HL-60/S4 treated with retinoic acid at 250 ng/mL for 4 days and 3 days (cell line): ENCODE measurements around the gene DPF3.

Experiments
- in situ Hi-C: fragments of 300-500 bp; cut with MboI; formaldehyde crosslinking; loops from 2 replicates; pipeline ENCODE4 v1.7.0; 2022; ENCODE audit warnings: low sequenced_read_pairs

DPF3 gene

DNA sequence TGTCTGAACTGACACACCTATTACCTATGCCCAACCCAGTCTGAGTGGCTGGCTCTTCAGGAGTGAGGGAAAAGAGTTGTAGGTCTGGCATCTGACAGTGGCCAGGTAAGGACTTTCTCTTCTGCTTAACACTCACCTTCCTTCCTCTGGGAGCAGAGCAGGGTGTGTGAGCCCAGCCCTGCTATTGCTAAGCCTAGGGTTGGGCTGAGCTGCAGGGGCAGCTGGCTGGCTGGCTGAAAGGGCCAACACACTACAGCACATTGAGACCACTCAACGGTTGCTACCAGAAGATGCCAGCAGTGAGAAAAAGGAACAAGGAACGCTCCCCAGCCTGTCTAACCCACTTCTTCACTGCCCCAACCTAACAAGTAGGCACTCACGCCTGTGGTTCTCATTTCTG is 201.2 kb downstream of the DPF3 start:
- in situ Hi-C loops = no loop called here

DNA sequence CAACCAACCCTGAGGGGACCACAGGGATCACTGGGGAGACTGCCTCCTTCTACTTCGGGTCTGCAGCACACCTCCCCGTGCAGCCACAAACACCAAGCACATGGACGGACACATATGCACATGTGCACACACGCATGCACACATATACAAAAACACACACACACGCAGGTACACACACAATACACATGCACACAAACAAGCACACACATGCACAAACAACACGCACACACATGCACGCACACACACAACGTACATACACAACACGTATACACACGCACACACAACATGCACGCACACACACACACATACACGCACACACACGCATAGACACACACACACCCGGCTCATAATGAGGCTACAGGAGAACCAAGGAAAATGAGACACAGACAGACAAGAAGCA is 203.6 kb downstream of the DPF3 start:
- in situ Hi-C loops = no loop called here

DNA sequence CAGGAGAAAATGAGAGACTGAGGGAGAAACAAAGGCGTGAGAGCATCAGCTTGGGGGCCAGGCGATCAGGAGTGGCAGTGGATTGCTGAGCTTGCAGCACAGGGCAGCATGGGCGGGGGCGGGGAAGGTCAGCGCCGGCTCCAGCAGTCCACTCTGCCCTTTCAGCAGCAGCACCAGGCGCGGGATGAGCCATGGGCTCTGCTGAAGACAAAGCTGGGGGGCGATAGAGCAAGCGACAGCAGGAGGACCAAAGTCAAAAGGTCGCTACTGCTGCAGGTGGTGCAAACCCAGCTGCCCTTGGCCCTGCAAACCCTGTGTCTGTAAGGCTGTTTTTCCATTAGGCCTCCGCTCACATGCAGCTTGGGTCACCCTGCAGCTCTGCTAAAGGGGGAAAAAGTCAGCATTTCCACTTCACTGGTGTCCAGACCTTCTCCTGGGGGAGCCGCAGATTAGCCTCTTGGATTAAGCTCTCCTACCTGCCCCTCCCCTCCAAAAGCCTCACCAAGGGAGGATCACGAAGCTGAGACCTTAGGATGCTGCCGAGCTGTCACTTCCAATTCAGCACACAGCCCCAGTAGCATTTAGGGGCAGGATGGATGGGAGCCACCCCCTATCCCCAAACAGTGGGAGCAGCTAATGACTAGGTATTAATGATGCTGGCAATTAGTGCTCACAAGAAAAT is 204.8 kb downstream of the DPF3 start:
- in situ Hi-C loops = no loop called here

DNA sequence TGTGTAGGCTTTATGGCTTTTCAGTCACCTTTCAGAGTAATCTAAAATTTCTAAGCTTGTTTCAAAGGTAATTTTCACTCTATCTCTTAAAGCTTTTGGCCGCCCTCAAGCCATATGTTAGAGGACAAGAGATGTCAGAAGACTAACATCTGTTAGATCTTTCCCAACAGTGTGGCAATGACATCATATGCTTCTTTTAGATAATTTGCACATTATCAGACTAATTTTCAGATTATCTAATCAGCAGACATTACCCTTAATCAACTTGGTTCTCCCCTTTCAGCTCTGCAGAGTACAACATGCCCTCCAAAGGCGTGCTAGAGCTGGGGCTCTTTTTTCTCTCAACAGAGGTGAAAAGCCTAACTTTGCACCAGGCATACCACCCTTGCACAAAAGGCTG is 207.1 kb downstream of the DPF3 start:
- in situ Hi-C loops = no loop called here

DNA sequence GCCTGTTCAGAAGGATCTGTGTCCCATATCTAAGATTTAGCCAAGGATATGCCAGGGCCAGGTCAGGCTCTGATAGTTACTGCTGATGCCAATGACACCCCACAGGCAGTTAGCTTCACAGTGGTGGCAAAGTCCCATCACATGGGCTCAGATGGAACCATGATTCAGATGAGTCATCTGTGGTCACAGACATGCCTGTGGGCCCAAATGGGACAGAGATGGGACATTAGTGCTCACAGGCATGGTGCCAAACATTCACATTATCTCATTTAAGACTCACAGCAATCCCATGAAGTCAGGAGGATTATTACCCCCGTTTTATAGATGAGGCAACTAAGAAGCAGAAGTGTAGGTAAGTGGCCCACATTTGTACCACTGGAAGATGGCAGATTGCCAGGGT is 207.8 kb downstream of the DPF3 start:
- in situ Hi-C loops = no loop called here

DNA sequence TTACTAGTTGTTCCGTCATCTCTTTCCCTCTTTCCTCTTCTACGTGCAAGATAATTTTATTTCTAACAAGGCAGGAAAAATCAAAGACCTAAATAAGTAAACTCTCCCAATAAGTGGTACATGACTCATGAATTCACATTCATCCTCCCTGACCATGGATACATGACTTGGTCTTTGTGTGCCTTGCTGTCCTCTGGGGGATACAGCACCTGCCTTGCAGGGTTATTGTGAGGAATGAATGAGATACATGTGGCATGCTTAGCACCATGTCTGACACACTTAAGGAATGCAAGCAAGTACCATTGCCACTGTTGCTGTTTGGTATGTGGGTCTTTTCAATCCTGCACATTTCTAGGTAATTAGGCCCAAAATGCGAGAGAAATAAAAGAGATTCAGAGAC is 208.4 kb downstream of the DPF3 start:
- in situ Hi-C loops = no loop called here

DNA sequence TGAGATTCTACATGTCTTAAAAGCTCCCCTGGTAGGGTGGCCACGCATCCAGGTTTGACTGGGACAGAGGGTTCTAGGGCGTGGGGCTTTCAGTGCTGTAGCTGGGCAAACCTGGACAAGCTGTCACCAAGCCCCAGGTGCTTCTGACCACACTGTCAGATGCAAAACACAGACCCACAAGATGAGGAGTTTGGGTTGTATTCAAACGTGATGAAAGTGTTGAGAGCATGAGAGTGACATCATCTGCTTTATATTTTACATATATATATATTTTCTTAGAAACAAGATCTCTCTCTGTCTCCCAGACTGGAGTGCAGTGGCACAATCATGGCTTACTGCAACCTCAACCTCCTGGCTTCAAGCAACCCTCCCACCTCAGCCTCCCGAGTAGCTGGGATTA is 210.1 kb downstream of the DPF3 start:
- in situ Hi-C loops = no loop called here

DNA sequence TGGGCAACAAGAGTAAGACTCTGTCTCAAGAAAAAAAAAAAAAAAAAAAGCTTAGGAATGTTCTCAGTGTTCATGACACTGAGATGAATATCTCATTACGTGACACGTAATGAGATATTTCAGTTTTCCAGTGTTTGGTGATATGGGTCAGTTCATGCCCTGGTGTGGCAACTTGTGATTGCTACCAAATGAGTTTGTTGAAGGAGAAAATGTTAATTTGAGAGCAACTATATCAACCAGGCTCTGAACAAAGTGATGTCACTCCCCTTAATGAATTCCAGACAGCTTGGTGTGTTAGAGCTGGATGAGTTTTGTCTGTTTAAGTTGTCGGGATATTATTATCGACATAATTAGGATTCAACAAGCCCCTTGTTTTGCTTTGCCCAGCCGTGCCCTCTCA is 211.7 kb downstream of the DPF3 start:
- in situ Hi-C loops = no loop called here

DNA sequence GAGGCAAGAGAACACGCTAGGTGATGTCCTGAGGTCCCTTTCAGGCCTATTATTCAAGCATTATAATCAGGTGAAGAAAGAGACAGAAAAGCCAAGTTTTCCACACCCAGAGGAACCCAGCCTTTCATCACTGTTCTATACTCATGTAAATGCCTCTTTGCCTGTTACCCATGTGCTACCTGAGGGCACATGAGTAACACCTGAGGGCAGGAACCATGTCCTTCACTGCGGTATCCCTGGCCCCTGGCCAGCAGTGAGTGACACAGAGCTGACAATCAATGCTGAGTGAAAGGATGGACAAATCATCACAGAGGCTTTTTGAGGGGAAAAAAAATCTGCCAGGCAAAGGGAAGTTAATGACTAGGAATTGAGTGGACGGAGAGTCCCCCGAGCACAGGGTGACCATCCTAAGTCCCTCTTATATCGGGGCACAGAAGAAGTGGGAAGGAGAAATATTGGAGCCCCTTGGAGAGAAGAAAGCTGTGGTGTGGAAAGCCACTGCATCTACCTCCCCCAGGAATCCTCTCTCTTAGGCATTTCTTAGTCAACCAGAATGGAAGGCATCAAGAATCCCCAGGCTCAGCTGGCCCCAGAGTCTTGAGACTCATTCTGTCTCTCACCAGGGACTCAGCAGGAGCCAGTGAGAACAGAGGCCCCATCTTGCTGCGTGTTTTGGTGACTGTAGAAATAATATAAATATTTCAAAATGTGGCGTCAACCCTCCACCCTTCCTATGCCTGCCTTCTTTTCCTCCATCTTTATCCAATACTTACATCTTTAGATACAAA is 212.9 kb downstream of the DPF3 start:
- in situ Hi-C loops = no loop called here

DNA sequence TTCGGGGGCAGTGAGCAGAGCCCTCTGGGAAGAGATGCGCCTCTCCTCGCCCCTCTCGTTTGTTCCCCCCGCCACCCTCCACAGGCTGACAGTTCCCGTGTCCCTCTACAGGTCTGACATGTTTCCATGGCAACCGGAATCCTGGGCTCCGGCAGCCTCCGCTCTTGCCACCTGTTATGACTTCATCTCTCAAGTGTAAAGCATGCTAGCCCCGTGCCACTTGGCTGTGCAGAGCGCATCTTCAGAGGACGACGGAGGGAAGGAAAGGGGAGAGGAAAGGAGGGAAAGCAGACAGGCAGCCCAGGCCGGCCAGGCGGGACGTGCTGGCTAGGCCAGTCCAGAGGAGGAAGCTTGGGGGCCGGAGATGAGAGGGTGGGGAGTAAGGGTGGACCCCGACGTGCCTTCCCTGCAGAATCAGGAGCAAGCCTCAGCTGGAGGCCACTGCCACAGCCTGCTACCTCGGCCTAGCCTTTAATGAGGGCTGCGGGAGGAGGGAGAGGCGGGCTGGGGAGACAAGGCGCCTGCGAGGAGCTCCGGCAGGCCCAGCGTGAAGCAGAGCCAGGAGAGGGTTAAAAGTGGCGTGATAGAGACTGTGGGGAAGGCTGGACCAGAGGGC is 214.3 kb downstream of the DPF3 start:
- in situ Hi-C loops = no loop called here

DNA sequence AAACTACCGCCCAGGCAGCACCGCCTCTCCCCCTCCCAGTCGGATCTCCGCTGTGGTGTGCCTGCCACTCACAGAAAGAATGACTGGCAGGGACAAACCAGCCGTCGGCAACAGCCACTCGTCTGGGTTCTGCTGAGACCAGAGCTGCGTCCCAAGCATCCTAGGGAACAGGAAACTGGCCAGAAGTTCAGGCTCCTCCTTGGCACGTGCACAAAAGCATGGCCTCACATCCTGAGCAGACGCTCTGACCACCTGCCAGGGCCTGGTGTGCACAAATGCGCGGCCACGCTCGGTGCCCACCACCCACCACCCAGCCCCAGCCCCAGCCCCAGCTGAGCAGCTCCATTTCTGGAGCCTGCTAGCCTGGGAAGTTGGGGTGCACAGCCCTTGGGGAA is 214.8 kb downstream of the DPF3 start:
- in situ Hi-C loops = no loop called here

DNA sequence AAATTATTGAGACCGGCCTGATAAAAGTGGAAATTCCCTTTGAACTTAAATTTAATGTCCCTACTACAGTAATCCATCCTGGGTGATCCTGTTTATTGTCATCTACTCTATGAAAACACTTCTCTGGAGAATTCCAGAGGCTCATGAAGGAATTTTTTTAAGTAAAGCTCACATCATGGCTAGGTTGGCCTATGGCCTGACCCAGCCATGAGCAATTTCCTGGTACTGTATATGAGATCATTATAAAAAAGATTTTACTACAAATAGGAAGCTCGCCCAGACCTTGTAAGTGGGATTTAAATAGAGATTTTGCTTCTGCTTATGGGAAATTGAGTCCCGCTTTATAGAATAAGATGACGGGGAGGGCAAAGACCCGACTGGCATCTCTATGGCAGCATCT is 215.5 kb downstream of the DPF3 start:
- in situ Hi-C loops = no loop called here

DNA sequence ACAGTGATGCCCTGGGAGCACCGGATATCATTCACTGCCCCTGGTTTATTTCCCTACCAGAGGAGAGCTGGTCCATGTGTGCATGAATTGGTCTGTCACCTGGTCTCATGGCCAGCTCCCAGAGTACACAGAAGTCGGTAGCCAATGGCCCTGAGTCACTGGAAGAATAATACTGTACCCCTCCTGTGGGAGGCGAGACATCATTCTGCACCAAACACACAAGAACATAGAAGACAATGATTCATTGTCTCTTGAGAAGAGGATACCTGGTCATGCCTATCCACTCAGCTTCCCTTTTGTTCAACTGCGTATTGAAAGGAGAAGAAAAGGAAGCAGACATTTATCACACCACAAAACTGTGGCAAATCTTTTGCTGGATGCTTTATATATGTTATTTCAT is 216.2 kb downstream of the DPF3 start:
- in situ Hi-C loops = no loop called here

DNA sequence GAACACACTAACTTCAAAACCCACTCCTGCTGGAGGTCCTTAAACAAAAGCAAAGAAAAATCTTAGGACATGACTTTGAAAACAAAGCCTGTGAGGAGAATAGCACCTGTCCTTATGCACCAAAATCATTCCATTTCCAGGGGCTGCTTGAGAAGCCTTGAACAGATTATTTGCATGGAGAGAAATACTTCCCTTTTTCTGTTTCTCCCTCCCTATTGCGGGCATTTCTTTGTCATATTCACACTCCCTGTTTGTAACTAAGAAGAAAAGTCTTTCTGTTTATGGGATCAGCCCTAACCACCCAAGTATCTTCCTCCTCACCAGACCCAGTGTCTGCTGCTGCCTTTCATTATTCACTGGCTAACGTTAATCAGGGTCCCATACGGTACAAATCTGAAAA is 218.8 kb downstream of the DPF3 start:
- in situ Hi-C loops = no loop called here

DNA sequence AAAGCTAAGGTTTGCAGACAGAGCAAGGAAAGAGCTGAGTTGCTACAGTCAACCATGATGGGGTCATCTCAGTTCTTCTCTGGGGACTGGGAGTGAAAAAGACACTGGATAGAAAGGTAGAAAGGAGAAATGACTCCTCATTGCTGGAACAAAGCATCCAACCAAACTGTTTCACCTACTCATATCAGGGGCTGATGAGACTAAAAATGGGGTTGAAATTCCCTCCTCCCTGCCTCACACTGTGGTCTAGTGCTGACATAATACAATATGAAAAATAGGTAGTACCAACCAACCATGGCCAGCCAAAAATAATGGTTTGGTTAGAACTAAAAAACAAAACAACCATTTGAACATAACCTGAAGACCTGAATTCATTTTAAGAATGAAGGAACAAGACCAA is 220.7 kb downstream of the DPF3 start:
- in situ Hi-C loops = no loop called here

DNA sequence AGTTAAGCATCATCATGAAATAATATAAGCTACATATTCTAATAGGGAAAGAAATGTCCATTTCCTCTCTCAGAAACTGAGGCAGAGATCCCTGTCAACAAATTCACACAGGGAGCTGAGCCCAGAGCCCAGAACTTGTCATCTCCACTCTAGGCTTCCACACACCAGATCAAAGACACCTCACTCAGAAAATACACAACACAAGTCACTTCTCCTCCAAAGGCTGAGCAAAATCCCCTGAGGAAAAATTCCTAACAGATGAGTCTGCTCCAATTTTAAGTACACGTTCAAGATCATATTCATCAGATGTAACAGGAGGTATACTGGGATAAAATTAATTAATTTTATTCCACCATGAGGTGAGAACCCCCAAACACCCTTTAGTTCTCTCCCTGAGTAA is 227.3 kb downstream of the DPF3 start:
- in situ Hi-C loops = no loop called here

DNA sequence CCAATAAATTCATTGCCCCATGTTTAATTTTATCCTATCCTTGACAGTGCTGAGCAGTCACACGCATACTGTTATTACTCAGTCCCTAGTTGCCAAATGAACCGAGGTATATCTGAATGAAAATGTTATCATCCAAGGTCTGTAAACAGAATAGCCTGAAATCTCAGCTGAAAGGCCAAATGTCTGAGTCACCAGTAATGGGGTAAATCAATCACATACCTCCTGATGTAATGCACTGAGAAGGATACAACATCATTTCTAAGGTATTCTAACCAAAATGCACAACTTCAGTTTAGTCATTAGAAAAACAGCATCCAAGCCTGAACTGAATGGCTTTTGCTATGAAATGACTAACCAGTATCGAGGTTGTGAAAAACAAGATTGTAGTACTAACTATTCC is 228.6 kb downstream of the DPF3 start:
- in situ Hi-C loops = no loop called here

DNA sequence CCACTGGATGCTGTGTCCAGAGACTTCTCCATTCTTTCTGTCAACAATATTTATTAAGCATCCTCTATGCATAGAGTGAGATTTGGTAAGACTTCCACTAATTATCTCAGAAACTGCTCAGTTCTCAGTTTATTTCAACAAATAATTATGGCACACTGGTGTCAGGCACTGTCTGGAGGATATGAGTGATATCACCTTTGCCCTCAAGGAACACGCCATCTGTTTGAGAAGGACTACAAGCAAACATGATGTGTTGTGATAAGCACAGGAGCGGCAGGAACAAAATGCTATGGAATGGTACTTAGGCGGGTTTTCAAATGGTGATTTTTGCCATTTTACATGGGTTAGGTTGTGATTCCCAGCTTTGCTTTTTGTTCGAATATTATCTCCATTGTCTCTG is 229.2 kb downstream of the DPF3 start:
- in situ Hi-C loops = no loop called here

DNA sequence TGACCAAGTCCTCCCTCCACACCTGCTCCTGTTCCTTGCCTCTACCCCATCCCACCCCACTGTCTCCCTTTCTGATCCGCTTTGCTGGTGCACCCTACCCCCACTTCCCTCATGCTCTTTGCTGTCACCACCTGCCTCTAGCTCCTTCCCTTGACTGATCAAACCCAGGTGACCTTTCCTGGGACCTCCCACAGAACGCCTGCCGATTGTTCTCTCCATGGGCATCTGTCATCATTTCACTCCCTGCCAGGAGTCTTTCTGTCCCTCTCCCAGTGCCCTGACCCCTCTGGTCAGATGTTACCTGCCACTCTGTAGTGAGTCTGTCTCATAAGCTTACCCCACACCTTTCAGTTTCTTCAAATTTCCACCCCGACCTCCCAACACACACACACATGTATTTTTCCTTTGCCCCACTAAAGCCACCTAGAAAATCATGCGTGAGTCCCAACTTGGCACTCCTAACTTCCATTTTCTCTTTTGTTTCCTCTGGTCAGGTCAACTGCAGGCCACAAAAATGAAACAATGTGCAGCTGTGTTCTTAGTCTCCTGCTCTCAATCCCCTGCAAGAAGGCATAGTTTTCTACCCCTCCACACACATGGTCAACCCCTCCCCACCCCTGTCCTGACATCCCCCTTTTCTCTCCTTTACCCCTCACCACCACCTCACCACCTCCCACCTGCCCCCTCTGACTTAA is 229.8 kb downstream of the DPF3 start:
- in situ Hi-C loops = no loop called here

DNA sequence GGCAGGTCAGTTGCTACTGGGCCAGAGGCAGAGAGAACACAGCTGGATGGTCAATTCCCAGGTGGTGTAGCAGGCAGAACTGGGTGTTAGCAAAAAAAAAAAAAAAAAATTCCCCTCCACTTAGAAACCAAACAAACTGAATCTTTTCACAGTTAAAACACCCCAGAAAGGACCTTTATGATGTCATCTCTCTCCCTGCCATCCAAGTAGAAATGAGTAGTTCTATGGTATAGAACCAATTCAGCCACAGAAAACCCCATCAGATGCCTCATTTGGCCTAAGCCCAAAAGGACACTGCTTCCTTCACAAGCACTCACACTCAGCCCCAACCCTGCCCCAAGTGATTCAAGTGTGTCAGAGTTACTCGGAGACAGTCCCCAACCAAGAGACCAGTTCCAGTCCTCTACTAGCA is 230.8 kb downstream of the DPF3 start:
- in situ Hi-C loops = no loop called here

DNA sequence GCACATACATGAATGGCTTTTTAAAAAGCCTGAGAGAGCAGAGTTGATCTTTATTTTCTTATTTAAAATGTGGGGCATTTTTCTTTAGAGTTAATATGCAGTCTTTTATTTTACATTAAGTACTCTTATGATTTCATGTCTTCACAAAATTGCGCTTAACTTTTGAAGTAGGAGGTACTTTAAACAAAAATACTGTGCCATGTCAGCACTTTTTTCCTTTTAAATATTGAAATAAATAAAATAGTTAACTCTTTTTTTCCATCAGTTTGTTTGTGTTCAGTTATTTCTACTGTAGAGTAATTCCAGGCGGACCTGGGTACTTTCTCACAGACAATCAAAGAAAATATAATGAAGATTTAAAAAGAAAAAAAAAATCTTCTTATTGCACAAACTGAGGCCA is 231.7 kb downstream of the DPF3 start:
- in situ Hi-C loops = no loop called here
